ENCODE results near the gene ARHGAP40. TPM values are rescaled to one million over a fixed set of nuclear protein-coding genes. Genes with fewer than 3 reads are reported as not detected.

Gene ARHGAP40
- total and polyA plus RNA-seq, 2 of the 13 experiments (the other 11 are each of a cell fraction or from before 2014, with no cell fraction given), result 0.75 to 2.1 TPM

DNA sequence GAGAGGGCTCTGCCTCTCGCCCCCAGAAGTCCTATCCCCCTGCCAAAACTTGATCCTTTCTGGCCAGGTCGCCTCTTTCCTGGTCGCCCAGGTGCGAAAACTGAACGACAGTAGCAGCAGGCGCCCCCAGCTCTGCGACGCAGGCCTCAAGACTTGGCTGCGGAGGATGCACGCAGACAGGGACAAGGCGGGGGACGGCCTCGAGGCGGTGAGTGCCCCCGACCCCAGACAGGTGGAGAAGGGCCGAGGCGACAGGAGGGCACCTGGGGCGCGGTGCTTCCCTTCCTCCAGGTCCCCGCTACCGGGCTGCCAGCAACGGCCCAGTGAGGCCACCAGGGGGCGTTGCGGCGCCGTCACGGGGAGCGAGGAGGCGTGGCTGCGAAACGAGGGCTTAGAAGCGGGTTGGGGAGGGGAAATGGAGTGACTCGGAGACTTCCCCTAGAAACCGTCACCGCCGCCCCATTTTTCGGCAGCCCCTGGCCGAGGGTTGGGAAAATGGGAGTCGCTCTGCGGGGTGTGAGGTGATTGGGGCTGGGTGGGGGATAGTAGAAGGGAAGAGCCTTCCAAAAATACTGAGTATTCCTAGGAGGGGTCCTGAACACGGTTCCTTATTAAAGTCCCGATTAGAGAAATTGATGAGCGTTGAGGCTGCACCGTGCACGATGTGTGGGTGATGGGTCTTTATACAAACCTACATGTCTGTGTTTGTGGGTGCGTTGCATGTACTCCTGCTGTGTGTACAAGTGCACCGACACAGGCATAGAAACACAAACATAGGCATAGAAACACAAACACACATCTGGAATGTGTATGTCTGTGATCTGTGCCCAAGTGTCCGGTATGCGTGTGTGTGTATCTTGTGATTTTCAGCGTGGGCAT, 44.6 kb downstream of the ARHGAP40 start (continued):
- TF ChIP-seq, protein P1, sequence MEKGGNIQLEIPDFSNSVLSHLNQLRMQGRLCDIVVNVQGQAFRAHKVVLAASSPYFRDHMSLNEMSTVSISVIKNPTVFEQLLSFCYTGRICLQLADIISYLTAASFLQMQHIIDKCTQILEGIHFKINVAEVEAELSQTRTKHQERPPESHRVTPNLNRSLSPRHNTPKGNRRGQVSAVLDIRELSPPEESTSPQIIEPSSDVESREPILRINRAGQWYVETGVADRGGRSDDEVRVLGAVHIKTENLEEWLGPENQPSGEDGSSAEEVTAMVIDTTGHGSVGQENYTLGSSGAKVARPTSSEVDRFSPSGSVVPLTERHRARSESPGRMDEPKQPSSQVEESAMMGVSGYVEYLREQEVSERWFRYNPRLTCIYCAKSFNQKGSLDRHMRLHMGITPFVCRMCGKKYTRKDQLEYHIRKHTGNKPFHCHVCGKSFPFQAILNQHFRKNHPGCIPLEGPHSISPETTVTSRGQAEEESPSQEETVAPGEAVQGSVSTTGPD (CRISPR knock-in tag; IDR thresholded peaks at IDR 0.05), result no peak
- TF ChIP-seq, protein P2, sequence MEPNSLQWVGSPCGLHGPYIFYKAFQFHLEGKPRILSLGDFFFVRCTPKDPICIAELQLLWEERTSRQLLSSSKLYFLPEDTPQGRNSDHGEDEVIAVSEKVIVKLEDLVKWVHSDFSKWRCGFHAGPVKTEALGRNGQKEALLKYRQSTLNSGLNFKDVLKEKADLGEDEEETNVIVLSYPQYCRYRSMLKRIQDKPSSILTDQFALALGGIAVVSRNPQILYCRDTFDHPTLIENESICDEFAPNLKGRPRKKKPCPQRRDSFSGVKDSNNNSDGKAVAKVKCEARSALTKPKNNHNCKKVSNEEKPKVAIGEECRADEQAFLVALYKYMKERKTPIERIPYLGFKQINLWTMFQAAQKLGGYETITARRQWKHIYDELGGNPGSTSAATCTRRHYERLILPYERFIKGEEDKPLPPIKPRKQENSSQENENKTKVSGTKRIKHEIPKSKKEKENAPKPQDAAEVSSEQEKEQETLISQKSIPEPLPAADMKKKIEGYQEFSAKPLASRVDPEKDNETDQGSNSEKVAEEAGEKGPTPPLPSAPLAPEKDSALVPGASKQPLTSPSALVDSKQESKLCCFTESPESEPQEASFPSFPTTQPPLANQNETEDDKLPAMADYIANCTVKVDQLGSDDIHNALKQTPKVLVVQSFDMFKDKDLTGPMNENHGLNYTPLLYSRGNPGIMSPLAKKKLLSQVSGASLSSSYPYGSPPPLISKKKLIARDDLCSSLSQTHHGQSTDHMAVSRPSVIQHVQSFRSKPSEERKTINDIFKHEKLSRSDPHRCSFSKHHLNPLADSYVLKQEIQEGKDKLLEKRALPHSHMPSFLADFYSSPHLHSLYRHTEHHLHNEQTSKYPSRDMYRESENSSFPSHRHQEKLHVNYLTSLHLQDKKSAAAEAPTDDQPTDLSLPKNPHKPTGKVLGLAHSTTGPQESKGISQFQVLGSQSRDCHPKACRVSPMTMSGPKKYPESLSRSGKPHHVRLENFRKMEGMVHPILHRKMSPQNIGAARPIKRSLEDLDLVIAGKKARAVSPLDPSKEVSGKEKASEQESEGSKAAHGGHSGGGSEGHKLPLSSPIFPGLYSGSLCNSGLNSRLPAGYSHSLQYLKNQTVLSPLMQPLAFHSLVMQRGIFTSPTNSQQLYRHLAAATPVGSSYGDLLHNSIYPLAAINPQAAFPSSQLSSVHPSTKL (CRISPR knock-in tag; IDR thresholded peaks at IDR 0.05), result peak; percentile 57; the same call in 1 of the 2 replicates
- no peak for TF ChIP-seq TEF (CRISPR knock-in tag; IDR thresholded peaks at IDR 0.05)
- TF ChIP-seq RFX5 (IDR thresholded peaks at IDR 0.05; ENCODE audit: low read depth, low read length), result no peak
- TF ChIP-seq, protein P3, sequence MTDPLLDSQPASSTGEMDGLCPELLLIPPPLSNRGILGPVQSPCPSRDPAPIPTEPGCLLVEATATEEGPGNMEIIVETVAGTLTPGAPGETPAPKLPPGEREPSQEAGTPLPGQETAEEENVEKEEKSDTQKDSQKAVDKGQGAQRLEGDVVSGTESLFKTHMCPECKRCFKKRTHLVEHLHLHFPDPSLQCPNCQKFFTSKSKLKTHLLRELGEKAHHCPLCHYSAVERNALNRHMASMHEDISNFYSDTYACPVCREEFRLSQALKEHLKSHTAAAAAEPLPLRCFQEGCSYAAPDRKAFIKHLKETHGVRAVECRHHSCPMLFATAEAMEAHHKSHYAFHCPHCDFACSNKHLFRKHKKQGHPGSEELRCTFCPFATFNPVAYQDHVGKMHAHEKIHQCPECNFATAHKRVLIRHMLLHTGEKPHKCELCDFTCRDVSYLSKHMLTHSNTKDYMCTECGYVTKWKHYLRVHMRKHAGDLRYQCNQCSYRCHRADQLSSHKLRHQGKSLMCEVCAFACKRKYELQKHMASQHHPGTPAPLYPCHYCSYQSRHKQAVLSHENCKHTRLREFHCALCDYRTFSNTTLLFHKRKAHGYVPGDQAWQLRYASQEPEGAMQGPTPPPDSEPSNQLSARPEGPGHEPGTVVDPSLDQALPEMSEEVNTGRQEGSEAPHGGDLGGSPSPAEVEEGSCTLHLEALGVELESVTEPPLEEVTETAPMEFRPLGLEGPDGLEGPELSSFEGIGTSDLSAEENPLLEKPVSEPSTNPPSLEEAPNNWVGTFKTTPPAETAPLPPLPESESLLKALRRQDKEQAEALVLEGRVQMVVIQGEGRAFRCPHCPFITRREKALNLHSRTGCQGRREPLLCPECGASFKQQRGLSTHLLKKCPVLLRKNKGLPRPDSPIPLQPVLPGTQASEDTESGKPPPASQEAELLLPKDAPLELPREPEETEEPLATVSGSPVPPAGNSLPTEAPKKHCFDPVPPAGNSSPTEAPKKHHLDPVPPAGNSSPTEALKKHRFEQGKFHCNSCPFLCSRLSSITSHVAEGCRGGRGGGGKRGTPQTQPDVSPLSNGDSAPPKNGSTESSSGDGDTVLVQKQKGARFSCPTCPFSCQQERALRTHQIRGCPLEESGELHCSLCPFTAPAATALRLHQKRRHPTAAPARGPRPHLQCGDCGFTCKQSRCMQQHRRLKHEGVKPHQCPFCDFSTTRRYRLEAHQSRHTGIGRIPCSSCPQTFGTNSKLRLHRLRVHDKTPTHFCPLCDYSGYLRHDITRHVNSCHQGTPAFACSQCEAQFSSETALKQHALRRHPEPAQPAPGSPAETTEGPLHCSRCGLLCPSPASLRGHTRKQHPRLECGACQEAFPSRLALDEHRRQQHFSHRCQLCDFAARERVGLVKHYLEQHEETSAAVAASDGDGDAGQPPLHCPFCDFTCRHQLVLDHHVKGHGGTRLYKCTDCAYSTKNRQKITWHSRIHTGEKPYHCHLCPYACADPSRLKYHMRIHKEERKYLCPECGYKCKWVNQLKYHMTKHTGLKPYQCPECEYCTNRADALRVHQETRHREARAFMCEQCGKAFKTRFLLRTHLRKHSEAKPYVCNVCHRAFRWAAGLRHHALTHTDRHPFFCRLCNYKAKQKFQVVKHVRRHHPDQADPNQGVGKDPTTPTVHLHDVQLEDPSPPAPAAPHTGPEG (CRISPR knock-in tag; IDR thresholded peaks at IDR 0.05), result no peak
- no peak for TF ChIP-seq GFI1 (CRISPR knock-in tag; IDR thresholded peaks at IDR 0.05; ENCODE audit: borderline replicate concordance)
- TF ChIP-seq, protein P4, sequence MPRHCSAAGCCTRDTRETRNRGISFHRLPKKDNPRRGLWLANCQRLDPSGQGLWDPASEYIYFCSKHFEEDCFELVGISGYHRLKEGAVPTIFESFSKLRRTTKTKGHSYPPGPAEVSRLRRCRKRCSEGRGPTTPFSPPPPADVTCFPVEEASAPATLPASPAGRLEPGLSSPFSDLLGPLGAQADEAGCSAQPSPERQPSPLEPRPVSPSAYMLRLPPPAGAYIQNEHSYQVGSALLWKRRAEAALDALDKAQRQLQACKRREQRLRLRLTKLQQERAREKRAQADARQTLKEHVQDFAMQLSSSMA (CRISPR knock-in tag; IDR thresholded peaks at IDR 0.05), result no peak
- no peak for TF ChIP-seq ZNF564 (CRISPR knock-in tag; IDR thresholded peaks at IDR 0.05)
- TF ChIP-seq BCLAF1 (IDR thresholded peaks at IDR 0.05), result no peak
- peak; percentile 99 for TF ChIP-seq XRCC5 (optimal IDR thresholded peaks at IDR 0.05; ENCODE audit: low read length)
- TF ChIP-seq NFYB (CRISPR knock-in tag; IDR thresholded peaks at IDR 0.05), result no peak
- TF ChIP-seq ZNF589 (CRISPR knock-in tag; conservative IDR thresholded peaks at IDR 0.05), result no peak
